ENCODE measurements around the gene SPRED2.

DNA sequence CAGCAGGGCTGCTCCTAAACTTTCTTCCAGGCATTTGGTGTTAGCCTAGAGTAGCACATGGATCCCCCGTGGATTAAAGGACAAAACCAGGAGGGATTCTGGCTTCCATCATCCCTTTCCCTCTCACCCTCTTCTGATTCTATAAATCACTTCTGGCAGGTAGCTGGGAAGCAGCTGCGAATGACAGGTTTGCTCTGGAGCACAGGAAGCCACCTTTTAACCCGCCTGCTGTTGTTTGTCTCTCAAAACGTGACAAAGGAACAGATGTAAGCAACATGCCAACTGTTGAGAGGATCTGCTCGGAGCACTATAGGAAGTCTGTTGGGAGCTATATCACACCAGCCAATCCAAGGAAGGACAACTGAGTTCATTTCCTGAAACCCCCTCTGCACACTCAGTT is 102.9 kb downstream of the SPRED2 start:
- TF ChIP-seq, protein P1, sequence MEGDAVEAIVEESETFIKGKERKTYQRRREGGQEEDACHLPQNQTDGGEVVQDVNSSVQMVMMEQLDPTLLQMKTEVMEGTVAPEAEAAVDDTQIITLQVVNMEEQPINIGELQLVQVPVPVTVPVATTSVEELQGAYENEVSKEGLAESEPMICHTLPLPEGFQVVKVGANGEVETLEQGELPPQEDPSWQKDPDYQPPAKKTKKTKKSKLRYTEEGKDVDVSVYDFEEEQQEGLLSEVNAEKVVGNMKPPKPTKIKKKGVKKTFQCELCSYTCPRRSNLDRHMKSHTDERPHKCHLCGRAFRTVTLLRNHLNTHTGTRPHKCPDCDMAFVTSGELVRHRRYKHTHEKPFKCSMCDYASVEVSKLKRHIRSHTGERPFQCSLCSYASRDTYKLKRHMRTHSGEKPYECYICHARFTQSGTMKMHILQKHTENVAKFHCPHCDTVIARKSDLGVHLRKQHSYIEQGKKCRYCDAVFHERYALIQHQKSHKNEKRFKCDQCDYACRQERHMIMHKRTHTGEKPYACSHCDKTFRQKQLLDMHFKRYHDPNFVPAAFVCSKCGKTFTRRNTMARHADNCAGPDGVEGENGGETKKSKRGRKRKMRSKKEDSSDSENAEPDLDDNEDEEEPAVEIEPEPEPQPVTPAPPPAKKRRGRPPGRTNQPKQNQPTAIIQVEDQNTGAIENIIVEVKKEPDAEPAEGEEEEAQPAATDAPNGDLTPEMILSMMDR (IDR thresholded peaks at IDR 0.05), result no peak
- TF ChIP-seq MAZ (IDR thresholded peaks at IDR 0.05; ENCODE audit: borderline replicate concordance, low read depth, low read length), result no peak
- no peak for TF ChIP-seq RNF2 (IDR thresholded peaks at IDR 0.05; ENCODE audit: borderline replicate concordance, low read depth)
- no peak for TF ChIP-seq EP300 (IDR thresholded peaks at IDR 0.05)
- TF ChIP-seq, protein P2, sequence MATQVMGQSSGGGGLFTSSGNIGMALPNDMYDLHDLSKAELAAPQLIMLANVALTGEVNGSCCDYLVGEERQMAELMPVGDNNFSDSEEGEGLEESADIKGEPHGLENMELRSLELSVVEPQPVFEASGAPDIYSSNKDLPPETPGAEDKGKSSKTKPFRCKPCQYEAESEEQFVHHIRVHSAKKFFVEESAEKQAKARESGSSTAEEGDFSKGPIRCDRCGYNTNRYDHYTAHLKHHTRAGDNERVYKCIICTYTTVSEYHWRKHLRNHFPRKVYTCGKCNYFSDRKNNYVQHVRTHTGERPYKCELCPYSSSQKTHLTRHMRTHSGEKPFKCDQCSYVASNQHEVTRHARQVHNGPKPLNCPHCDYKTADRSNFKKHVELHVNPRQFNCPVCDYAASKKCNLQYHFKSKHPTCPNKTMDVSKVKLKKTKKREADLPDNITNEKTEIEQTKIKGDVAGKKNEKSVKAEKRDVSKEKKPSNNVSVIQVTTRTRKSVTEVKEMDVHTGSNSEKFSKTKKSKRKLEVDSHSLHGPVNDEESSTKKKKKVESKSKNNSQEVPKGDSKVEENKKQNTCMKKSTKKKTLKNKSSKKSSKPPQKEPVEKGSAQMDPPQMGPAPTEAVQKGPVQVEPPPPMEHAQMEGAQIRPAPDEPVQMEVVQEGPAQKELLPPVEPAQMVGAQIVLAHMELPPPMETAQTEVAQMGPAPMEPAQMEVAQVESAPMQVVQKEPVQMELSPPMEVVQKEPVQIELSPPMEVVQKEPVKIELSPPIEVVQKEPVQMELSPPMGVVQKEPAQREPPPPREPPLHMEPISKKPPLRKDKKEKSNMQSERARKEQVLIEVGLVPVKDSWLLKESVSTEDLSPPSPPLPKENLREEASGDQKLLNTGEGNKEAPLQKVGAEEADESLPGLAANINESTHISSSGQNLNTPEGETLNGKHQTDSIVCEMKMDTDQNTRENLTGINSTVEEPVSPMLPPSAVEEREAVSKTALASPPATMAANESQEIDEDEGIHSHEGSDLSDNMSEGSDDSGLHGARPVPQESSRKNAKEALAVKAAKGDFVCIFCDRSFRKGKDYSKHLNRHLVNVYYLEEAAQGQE (IDR thresholded peaks at IDR 0.05), result no peak
- TF ChIP-seq ZC3H11A (IDR thresholded peaks at IDR 0.05), result no peak
- TF ChIP-seq, protein P3, sequence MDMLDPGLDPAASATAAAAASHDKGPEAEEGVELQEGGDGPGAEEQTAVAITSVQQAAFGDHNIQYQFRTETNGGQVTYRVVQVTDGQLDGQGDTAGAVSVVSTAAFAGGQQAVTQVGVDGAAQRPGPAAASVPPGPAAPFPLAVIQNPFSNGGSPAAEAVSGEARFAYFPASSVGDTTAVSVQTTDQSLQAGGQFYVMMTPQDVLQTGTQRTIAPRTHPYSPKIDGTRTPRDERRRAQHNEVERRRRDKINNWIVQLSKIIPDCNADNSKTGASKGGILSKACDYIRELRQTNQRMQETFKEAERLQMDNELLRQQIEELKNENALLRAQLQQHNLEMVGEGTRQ (IDR thresholded peaks at IDR 0.05), result no peak
- no peak for TF ChIP-seq KDM5A (IDR thresholded peaks at IDR 0.05)
- TF ChIP-seq POLR2A (IDR thresholded peaks at IDR 0.05; ENCODE audit: low read length), result no peak
- TF ChIP-seq RFX5 (IDR thresholded peaks at IDR 0.05), result no peak
- no peak for TF ChIP-seq EHMT2 (IDR thresholded peaks at IDR 0.05; ENCODE audit: low read depth)
